B cell (primary cell): ENCODE results near the gene LRRC61. TPM values are rescaled to one million over a fixed set of nuclear protein-coding genes. Genes with fewer than 3 reads are reported as not detected.

Experiments
- ATAC-seq: fragments of 200-7000 bp; cut with Tn5 transposase; one replicate; pipeline ENCODE4 v1.10.0; 2021; ENCODE audit warnings: low read depth, mild to moderate bottlenecking, moderate number of reproducible peaks, moderate library complexity
- CTCF ChIA-PET: fragments of 350-600 bp; sonication (Branson Sonifier 250); formaldehyde crosslinking; loops from one replicate; lab custom pipeline; 2021; ENCODE audit warnings: antibody characterized with exemption, inconsistent platforms; lab: Charles Lee
- POLR2A ChIA-PET: fragments of 350-600 bp; sonication (Branson Sonifier 250); formaldehyde crosslinking; loops from one replicate; lab custom pipeline; 2021; ENCODE audit warnings: antibody characterized with exemption; lab: Charles Lee
- DNase-seq: peaks from one replicate; pipeline ENCODE4 v3.0.0; 2013
- H2AFZ ChIP-seq: 2 replicates; pipeline ENCODE4 v1.6.1; 2012; ENCODE audit warnings: mild to moderate bottlenecking, low read depth, low read length; ENCODE audit not compliant: insufficient read depth, poor library complexity, severe bottlenecking
- H3K27ac ChIP-seq, 2 donors: 1 replicate in 1 of 2; 2 replicates in 1 of 2; pipeline ENCODE4 v1.5.1; 2012 to 2013; ENCODE audit warnings: low read length in 2 of 2, mild to moderate bottlenecking in 2 of 2, moderate library complexity in 1 of 2
- H3K27me3 ChIP-seq, 4 experiments: fragments of 200-600 bp in 1 of 4; sonication (generic) in 1 of 4; replicated peaks in 1 of 4; 1 replicate in 2 of 4; 2 replicates in 2 of 4; pipeline versions ENCODE4 v1.6.1 to v1.7.0; 2013 to 2016; ENCODE audit warnings: low read length in 3 of 4, mild to moderate bottlenecking in 2 of 4, mixed read lengths in 1 of 4, moderate library complexity in 1 of 4; ENCODE audit not compliant: insufficient read depth in 4 of 4, control insufficient read depth in 3 of 4; ENCODE audit errors: control extremely low read depth in 1 of 4
- H3K36me3 ChIP-seq, 2 experiments: replicated peaks in 1 of 2; 1 replicate in 1 of 2; 2 replicates in 1 of 2; pipeline versions ENCODE4 v1.6.1 to v1.7.1; 2013; ENCODE audit warnings: low read length in 1 of 2; ENCODE audit not compliant: insufficient read depth in 2 of 2, control insufficient read depth in 1 of 2; ENCODE audit errors: control extremely low read depth in 1 of 2, extremely low read depth in 1 of 2
- H3K4me1 ChIP-seq, 2 donors: fragments of 200-600 bp in 1 of 2; sonication (generic) in 1 of 2; 1 replicate in 1 of 2; 2 replicates in 1 of 2; pipeline versions ENCODE4 v1.5.1 to v1.6.1; 2013 to 2017; ENCODE audit warnings: low read length in 2 of 2; ENCODE audit not compliant: control insufficient read depth in 2 of 2, insufficient read depth in 2 of 2
- H3K4me2 ChIP-seq: replicated peaks from 2 replicates; pipeline ENCODE3; 2012; ENCODE audit warnings: mild to moderate bottlenecking, low read depth, low read length; ENCODE audit not compliant: poor library complexity, severe bottlenecking
- H3K4me3 ChIP-seq, 5 experiments: fragments of 200-600 bp in 1 of 5; sonication (generic) in 1 of 5; 1 replicate in 3 of 5; 2 replicates in 2 of 5; pipeline versions ENCODE4 v1.5.1 to v1.7.0; 2011 to 2016; ENCODE audit warnings: low read length in 4 of 5, mild to moderate bottlenecking in 4 of 5, low read depth in 2 of 5, control low read depth in 1 of 5, moderate library complexity in 1 of 5; ENCODE audit not compliant: insufficient read depth in 1 of 5; ENCODE audit errors: control extremely low read depth in 1 of 5, extremely low read depth in 1 of 5
- H3K79me2 ChIP-seq: fragments of 200-600 bp; sonication (generic); one replicate; pipeline ENCODE4 v1.6.0; 2016; ENCODE audit warnings: low read length; ENCODE audit not compliant: control insufficient read depth, insufficient read depth
- H3K9ac ChIP-seq: fragments of 200-600 bp; sonication (generic); 2 replicates; pipeline ENCODE4 v1.6.1; 2017; ENCODE audit warnings: mild to moderate bottlenecking, low read length, moderate library complexity
- H3K9me3 ChIP-seq, 3 donors: one replicate each; pipeline versions ENCODE4 v1.6.1 to v1.7.1; 2013; ENCODE audit warnings: low read length in 2 of 3; ENCODE audit not compliant: control insufficient read depth in 2 of 3, insufficient read depth in 1 of 3; ENCODE audit errors: control extremely low read depth in 1 of 3
- H4K20me1 ChIP-seq: 2 replicates; pipeline ENCODE4 v1.6.0; 2012; ENCODE audit warnings: mild to moderate bottlenecking, low read length; ENCODE audit not compliant: insufficient read depth, control insufficient read depth, poor library complexity, severe bottlenecking
- H3K27ac Mint-ChIP-seq: one replicate; pipeline ENCODE4 v1.8.0; 2021; ENCODE audit warnings: mixed read lengths
- H3K27me3 Mint-ChIP-seq: one replicate; pipeline ENCODE4 v1.8.0; 2021; ENCODE audit warnings: mixed read lengths
- H3K4me1 Mint-ChIP-seq: one replicate; pipeline ENCODE4 v1.8.0; 2021; ENCODE audit warnings: mixed read lengths
- H3K4me3 Mint-ChIP-seq: one replicate; pipeline ENCODE4 v1.8.0; 2021; ENCODE audit warnings: mixed read lengths
- H3K9me3 Mint-ChIP-seq: one replicate; pipeline ENCODE4 v1.8.0; 2022; ENCODE audit warnings: mixed read lengths; ENCODE audit not compliant: insufficient read depth
- CTCF ChIP-seq: fragments of 200-600 bp; IDR thresholded peaks from one replicate; pipeline ENCODE4 v1.8.0; 2022; ENCODE audit warnings: antibody characterized with exemption, mild to moderate bottlenecking
- EZH2 ChIP-seq: IDR thresholded peaks from 2 replicates; pipeline ENCODE4 v1.6.1; 2012; ENCODE audit warnings: borderline replicate concordance, low read depth, mild to moderate bottlenecking, moderate library complexity, low read length; ENCODE audit not compliant: insufficient read depth, poor library complexity, severe bottlenecking
- WGBS: methylation state at CpG from one replicate; pipeline ENCODE4 v1.1.5; 2013; ENCODE audit warnings: missing lambda C conversion rate; ENCODE audit not compliant: insufficient coverage; 5-methylcytosine and 5-hydroxymethylcytosine counted together
- intact Hi-C: fragments of 100-400 bp; cut with micrococcal nuclease; formaldehyde crosslinking; loops from one replicate; pipeline ENCODE4 v1.10.0; 2022
- polyA plus RNA-seq: library from polyadenylated mRNA; depleted of rRNA; stranded (reverse); fragments of >200 nt; gene quantifications from 2 replicates; pipeline ENCODE4 v1.2.3, GENCODE V29; 2012
- total RNA-seq, 2 donors: library from RNA; stranded (reverse); fragments of 120-200 nt in 1 of 2; gene quantifications; 1 replicate in 1 of 2; 2 replicates in 1 of 2; pipeline versions ENCODE4 v1.2.3 to v1.2.4, GENCODE V29; 2013 to 2022

Gene LRRC61
- total and polyA plus RNA-seq, 2 donors (not counting 1 experiment from before 2014, with no cell fraction given): 12.8 to 12.9 TPM

DNA sequence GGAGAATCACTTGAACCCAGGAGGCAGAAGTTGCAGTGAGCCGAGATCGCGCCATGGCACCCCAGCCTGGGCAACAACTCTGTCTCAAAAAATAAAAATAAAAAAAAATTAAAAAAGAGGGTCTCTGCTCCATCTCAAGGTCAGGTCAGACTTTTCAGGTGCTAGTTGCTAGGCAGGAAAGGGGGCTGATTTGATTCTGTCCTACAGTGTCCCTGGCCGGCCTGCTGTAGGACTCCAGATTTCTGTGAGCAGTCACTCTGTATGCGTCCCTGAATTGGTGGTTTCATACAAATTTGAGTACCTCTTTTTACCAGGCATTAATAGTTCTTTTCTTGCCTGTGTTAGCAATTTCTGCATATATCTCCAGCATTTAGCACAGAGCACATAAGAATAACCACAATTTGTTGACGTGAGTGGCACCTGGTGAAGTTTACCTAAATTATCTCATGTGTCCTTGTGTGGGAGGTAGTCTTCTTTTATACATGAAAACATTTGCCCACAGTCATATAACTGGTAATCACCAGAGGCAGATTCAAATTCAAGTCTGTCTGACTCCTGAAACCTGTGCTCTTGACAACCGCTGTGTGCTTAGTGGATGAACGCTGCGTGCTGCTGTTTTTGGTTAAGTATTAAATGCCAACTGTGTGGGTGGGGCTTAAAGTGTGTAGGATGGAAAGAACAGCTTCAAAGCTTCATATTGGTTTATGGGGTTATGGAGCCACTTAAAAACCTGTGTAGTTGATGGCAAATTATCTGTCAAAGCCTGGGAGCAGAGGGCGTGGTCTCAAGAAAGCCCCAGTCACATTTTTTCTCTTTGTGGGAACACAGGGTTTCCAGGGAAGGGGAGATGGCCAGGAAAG lies 52.7 kb downstream of the LRRC61 start:
- H3K4me1 ChIP-seq: peaks cover 22 to 56% of the 10 kb centered on the region in 2 donors
- Mint-ChIP-seq H3K27ac (peak overlapping the region; percentile 78), H3K9me3 (no peaks in the 10 kb centered on the region), H3K27me3 (no peaks in the 10 kb centered on the region), H3K4me3 (peak overlapping the region; percentile 49), H3K4me1 (peaks cover 71% of the 10 kb centered on the region)
- H3K27ac ChIP-seq: peak overlapping the region; percentile 18 to 30
- ChIA-PET POLR2A (interaction anchor here (1.1 to 2.8 kb wide), 2 partner anchors 10 to 30 kb away, joined by 3 to 38 read pairs; a partner anchor contains a TSS), CTCF (interaction anchor here (0.7 to 2.2 kb wide), 2 partner anchors 20 to 854 kb away, joined by 3 to 10 read pairs; no protein-coding TSS in a partner anchor)
- H3K9ac ChIP-seq: no peak overlapping the region
- no peak for TF ChIP-seq CTCF
- no peak for TF ChIP-seq EZH2
- 65% methylated on average over 5 of the region's 10 CpGs for WGBS
- ATAC-seq: no peak
- H4K20me1 ChIP-seq: peaks cover 18% of the 10 kb centered on the region
- DNase-seq: peak; percentile 55
- H3K4me2 ChIP-seq: no peak overlapping the region
- intact Hi-C loops: loop anchor here (5.0 kb wide), 1 partner anchor 54 kb away; the partner anchor contains the start of genes ACTR3C and LRRC61
- no peak overlapping the region for H3K4me3 ChIP-seq
- H2AFZ ChIP-seq: no peak overlapping the region
- H3K9me3 ChIP-seq: no peaks in the 10 kb centered on the region
- H3K79me2 ChIP-seq: peaks cover 36% of the 10 kb centered on the region
- peaks cover 0 to 25% of the 10 kb centered on the region in 2 experiments for H3K36me3 ChIP-seq
- H3K27me3 ChIP-seq: no peaks in the 10 kb centered on the region

- DNase-seq (no peak), ATAC-seq (no peak)
- Mint-ChIP-seq H3K27me3 (no peaks in the 10 kb centered on the region), H3K4me1 (peaks cover 73% of the 10 kb centered on the region), H3K9me3 (no peaks in the 10 kb centered on the region), H3K27ac (peak overlapping the region; percentile 78), H3K4me3 (peak overlapping the region; percentile 49)
- 94% methylated on average over 6 of the region's 6 CpGs for WGBS
- Histone ChIP-seq H2AFZ (no peak overlapping the region), H4K20me1 (peaks cover 15% of the 10 kb centered on the region), H3K36me3 (peaks cover 0 to 21% of the 10 kb centered on the region in 2 experiments), H3K9ac (no peak overlapping the region), H3K27me3 (no peaks in the 10 kb centered on the region), H3K4me3 (no peak overlapping the region), H3K9me3 (no peaks in the 10 kb centered on the region), H3K4me2 (no peak overlapping the region), H3K4me1 (peaks cover 22 to 59% of the 10 kb centered on the region in 2 donors), H3K27ac (peak overlapping the region; percentile 30 to 53), H3K79me2 (peaks cover 40% of the 10 kb centered on the region)
- intact Hi-C loops: loop anchor here (5.0 kb wide), 1 partner anchor 54 kb away; the partner anchor contains the start of genes ACTR3C and LRRC61
- TF ChIP-seq EZH2 (no peak), CTCF (no peak)
- ChIA-PET POLR2A (interaction anchor here (2.8 to 4.4 kb wide), 2 partner anchors 9 to 30 kb away, joined by 38 to 64 read pairs; partner anchors contain the start of gene REPIN1), CTCF (interaction anchor here (1.4 to 2.4 kb wide), 4 partner anchors 29 to 56 kb away, joined by 3 to 35 read pairs (median 4); a partner anchor contains a TSS)
Observed at GRCh38 chr7:150376560-150376959, 53.4 kb downstream of the LRRC61 start.
